Peyer's patch (tissue), 4 donors: ENCODE results near the gene CDK10.

ENCODE experiments used
- CTCF ChIP-seq, 6 experiments: fragments of 450-650 bp in 4 of 6; fragments of 200-600 bp in 2 of 6; sonication (generic) in 1 of 6; IDR thresholded peaks; one replicate each; pipeline ENCODE4 v1.5.1; 2017 to 2019; ENCODE audit warnings: antibody characterized with exemption in 6 of 6, mild to moderate bottlenecking in 3 of 6, moderate library complexity in 1 of 6
- POLR2A ChIP-seq, 2 donors: fragments of 450-650 bp; IDR thresholded peaks; one replicate each; pipeline ENCODE4 v1.5.1; 2017; ENCODE audit warnings: antibody characterized with exemption in 2 of 2, mild to moderate bottlenecking in 2 of 2, moderate library complexity in 2 of 2

DNA sequence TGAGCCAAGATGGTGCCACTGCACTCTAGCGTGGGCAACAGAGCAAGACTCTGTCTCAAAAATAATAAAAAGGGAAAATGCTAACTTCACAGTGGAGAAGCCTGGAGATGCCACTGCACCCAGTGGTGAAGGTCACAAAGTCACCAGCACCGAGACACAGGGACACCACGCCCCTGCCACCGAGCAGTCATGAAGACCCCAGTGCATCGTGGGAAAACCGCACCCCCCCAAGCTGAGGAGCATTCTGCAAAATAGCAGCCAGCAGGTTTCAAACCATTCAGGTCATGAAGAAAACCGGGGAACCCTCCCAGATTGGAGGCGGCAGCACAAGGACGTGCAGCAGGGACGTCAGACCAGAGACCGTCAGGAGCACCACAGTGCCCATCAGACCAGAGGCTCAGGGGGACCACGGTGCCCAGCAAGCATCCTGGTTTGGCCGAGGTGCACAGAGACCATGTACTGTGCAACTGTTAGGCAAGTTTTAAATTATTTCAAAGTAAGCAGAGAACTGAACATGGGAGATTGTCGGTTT, 42.7 kb upstream of the CDK10 start:
- TF ChIP-seq CTCF (IDR thresholded peaks at IDR 0.05) (no peak), POLR2A (IDR thresholded peaks at IDR 0.05) (no peak)
